Measurements from ENCODE around the gene PPARD.

DNA sequence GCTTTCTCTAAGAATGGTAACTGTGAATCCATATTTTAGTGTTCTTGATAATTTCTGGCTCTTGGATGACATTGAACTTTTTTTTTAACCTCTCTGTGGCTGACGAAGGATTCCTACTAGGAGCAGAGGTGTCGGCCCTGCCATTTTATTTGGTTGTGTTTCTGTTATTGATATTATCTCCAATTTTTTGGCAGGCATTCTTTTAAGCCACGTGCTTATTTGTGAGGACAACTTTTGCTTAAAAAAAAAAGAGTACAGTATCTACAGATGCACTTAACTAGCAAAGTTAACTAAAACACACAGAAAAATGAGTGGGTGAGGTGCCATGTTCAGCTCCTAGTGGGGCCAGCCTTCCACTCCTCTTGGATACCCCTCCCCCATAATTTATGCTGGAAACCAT lies 110.9 kb downstream of the PPARD start:
- TF ChIP-seq CTCF (IDR thresholded peaks at IDR 0.05) (no peak), POLR2A (IDR thresholded peaks at IDR 0.05) (no peak)
